GM19238 (cell line): Measurements from ENCODE around the gene CRYGN.

ENCODE experiments used
- DNase-seq: peaks from one replicate; pipeline ENCODE4 v3.0.0; 2011; ENCODE audit warnings: low spot score; ENCODE audit not compliant: insufficient read length

The CRYGN gene

DNA sequence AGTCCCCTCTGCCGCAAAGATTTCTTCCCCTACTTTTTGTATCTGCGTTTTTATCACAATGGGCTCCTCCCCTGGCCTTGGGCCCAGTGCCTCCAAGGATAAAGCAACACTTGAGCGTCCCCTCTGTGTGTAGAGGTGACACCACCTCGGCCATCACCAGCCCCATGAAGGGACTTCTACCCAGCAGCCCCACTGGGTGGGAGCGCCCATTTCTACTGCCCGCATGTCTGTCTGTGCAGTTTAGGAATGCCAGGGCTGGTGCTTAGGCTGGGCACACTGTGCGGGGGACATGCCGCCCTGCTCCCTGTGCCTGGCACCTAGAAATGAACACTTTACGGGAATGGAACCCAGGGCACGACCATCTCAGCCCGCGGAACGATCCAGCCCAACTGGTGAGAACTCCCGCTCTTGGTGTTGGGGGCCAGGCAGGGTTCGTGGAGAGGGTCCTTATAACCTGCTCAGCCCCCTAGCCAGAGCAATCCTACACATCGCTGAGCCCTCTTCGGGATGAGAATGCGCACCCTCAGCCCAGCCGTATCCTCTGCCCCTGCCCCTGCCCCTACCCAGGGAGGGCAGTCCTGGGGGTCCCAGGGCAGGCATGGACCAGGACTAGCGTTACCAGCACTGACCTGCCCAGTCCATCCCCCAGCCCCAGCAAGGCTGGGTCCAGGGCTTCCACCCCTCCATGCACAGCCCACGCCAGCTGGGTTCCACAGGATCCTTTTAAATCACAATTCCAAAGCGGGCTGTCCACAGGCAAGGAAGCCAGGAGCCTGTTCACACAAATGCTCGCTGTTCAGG, 12.8 kb downstream of the CRYGN start:
- no peak for DNase-seq

DNA sequence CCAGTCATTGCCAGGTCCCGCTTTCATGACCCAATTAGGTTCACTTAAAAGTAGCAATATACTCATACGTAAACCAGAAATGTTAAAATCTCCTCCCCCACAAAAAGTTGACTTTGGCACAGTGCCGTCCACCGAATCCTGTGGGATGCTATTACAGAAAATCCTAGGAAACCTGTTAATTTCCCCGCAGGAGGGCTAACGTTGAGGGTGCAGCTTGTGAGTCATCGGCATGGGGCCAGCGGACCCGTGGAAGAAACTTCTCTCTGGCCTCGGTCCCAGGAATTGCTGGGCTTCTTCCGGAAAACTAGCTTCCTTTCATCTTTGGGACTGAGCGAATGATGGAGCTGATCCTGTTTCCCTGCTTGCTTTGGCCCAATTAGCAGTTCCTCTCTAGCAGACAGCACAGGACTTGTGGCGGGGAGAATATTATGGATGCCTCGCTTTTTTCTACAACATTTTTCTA, 13.5 kb downstream of the CRYGN start:
- DNase-seq, result no peak

DNA sequence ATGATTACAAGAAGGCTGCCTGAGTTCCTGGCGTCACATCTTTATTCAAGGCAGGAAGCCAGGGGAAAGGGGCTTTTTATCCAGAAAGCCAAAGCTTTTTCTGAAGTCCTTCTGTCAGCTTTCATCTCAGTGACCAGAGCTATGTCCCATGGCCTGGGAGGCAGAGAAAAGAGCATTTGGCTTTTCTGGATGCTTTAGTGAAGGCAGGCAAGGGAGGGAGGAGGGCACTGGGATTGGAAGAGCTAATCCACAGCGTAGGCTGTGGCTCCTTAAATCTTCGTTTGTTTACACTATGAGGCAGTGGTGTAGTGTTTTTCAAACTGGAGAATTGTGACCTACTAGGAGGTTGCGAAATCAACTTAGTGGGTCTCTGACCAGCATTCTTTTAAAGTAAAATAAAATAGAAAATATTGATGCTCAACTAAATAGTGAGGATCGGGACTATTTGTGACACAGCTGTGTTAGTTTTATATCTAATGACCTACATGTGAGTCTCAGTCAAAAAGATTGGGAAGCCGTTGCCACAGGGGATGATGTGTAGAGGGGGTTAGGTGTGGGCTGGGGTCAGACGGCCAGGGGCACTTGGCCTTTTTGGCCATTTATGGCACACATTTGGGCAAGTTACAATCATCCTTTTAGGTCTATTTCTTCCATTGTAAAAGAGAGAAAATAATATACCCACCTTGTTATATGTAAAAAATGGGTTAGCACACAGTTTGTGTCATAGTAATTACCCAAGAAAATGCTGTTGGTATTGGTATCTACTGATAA, 14.1 kb downstream of the CRYGN start:
- no peak for DNase-seq

DNA sequence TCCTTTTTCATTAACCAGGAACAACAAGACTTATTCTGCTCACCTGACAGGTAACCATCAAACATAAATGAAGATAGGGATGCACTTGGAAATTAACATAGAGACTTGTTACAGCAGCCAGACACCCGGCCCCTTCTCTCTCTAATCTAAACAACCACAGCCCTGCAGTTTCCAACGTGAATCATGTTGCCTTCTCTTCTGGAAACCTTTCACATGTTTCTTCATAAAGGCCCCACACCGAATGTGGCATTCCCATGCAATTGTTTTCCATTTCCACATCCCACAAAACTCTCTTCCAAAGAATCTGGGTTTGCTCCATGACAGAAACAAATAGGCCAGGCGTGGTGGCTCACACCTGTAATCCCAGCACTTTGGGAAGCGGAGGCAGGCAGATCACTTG, 15.1 kb downstream of the CRYGN start:
- DNase-seq, result no peak

DNA sequence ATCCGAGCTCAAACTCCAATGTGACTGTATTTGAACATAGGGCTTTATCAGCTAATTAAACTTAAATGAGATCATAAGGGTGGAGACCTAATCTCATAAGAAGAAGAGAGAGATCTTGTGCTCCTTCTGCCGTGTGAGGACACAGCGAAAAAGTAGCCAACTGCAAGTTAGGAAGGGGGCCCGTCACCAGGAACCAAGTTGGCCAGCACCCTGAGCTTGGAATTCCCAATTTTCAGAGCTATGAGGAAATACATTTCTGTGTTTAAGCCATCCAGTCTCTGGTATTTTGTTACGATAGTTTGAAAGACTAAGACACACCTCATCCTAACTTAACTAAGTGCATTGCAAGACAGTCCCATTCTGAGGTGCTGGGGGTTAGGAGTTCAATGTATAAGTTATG, 16.0 kb downstream of the CRYGN start:
- DNase-seq, result no peak

DNA sequence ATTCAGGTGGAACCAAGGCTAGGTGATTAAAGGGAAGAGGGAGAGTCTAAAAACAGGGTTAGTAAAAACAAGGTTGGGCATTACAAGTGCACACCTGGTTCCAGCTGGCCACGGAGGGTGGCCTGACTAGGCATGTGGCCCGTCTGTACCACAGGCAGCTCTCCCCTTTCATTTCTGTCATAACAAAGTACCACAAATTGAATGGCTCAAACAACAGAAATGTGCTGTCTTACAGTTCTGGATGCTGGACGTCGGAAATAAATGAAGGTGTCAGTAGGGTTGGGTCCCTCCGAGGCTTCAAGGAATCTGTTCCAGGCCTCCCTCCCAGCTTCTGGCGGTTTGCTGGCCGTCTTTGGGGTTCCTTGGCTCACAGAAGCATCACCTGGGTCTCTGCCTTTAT, 16.7 kb downstream of the CRYGN start:
- no peak for DNase-seq

DNA sequence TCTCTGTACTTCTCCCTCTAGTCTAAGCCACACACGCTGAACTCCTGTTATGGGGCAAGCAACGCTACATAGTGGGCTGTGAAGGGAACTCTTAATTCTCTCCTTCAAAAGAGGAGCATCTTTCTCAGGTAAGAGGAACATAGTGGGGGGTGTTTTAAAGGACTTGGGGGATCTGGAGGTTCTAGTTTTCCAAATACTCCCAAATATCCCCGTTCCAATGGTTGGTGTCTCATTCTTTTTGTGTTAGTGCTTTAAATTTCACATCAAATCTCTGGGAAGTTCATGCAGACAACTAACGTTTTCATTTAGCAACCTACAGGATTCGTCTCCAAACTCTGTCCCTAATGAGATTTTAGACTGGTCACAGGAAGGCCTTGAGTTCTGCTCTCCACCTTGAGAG, 17.7 kb downstream of the CRYGN start:
- DNase-seq, result no peak

DNA sequence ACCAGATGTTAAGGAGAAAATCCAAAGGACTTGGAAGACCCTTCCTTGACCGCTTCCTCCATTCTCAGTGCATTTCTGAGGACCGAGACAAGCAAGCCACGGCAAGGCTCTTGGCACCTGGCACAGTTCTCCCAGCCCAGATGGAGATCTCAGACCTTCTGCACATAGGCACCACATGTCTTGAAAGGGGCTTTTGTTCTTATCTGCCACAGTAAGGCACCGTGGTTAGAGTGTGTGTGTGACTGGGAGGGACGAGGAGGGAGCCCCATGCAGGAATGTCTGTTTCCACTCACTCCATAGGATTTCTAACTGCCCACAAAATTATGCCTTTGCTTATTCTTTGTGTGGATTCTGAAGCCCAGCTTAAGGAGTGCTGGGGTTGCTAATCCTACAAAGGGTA, 19.8 kb downstream of the CRYGN start:
- no peak for DNase-seq

DNA sequence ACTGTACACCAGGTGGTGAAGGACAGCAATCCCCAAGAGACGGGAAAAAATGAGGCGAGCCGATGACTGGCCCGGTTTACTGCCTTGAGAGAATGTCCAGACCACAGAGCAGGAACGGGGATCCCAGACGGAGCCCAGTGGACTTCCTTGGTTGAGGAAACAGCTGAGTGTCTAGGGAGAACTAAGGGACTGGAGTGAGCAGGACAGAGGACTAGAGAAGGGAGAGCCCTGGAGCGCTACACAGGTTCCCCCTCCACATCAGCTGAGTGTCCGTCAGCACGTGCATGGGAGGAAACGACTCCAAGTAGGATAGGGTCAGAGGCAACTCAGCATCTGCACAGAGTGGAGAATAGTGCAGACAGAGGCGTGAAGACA, 23.0 kb downstream of the CRYGN start:
- no peak for DNase-seq

DNA sequence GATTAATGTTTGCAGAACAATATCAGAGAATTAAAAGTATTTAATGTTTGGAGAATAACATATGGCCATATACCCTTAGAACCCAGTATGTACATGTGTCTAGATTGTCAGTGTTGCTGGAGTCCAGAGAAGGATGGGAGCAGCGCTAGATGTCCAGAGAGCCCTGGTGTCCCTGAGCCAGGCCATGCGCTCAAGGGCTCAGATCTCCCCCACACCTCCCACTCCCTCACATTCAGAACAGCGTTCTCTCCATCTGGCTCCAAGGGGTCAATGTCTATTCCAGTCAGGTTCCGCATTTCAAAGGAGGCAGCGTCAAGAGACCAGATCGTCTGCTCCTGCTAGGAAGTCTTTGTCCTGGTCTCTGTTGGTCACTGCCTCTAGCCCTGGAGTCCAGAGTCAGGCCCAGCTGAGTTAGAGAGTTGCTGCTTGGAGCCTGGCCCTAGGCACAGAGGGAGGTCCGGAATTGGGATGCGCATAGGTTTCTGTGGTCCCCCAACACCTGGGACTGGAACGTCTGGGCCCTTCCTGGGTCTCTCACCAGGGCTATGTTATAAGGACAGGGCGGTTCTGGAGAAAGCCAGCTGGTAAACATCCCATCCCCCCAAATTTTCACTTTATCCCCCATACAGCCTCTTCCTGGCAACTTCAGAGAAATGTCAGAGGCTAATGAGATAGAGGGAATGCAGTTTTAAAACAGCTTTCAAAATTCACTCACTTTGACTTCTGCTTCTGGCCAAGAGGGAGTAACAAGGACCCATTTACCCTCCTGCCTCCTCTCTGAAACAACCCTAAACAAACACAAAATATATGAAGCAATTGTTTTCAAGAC, 23.6 kb downstream of the CRYGN start:
- no peak for DNase-seq

DNA sequence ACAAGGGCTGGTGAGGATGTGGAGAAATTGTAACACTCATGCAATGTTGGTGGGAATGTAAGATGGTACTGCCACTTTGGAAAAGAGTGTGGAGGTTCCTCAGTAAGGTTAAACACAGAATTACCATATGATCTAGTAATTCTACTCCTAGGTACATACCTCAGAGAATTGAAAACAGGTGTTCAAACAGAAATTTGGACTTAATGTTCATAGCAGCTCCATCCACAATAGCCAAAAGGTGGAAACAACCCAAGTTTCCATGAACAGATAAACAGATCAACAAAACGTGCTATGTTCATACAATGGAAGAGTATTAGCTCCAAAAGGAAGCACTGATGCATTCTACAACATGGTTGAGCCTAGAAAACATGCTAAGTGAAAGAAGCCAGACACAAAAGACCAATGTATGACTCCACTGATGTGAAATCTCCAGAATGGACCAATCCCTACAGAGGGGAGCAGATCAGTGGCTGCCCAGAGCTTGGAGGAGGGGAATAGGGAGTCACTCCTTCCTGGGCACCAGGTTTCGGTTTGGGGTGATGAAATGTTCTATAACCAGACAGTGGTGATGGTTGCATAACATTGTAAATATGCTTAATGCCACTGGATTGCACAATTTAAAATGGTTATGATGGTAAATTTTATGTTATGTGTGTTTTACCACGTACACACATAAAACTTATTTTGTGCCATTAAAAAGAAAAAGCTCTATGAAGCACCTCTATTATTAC, 24.4 kb downstream of the CRYGN start:
- no peak for DNase-seq

DNA sequence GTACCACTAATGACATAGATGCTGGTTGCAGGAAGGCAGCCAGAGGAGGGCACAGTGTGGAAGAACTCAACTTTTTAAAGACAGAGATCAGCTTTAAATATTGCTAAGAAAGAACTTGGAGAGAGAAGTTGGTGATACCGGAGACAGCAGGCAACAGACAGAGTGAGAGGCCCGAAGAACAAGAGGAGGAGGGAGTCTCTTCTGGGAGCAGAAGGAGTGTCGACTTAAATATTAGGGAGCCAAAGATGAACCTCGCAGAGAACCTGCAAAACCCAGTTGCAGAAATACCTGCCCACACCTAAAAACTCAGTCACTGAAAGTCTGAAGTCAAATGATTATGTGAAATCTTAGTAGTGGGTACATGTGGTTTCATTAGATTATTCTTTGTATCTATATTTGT, 26.7 kb downstream of the CRYGN start:
- no peak for DNase-seq

DNA sequence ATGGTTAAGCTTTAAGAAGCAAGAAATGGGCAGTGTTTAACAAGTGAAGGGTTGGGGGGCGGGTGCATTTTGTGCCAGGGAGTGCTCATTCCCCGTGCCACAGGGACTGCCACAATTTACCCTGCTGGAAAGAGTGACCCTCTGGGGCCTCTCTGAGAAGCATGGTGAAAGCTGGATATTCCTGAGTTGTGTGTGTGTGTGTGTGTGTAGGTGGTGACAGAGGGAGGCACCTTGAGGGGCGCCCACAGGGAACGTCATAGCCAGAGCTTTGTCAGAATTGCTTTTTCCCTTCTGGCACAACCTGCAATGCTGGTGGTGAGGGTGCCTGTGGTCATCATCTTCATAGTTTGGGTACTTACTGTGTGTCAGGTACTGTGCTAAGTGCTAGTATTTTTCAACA, 27.6 kb downstream of the CRYGN start:
- DNase-seq, result no peak

DNA sequence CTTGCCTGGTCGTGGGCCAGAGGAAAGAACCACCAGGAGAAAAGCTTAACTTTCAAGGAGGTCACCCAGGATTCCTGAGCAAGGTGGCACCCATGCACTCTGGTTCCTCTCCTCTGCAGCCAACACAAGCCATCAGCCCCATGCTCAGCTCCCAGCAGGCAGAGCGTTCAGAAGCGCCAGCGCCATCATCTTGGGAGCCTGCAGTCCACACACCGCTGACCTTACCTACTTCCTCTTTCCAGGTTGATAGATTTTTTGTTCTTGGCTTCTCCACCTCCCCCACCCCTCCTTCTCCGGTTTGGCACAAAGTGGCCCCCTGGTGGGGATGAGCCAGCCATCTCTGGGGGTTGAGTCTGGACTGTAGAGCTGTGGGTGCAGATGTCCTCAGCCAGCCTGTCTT, 28.4 kb downstream of the CRYGN start:
- no peak for DNase-seq

DNA sequence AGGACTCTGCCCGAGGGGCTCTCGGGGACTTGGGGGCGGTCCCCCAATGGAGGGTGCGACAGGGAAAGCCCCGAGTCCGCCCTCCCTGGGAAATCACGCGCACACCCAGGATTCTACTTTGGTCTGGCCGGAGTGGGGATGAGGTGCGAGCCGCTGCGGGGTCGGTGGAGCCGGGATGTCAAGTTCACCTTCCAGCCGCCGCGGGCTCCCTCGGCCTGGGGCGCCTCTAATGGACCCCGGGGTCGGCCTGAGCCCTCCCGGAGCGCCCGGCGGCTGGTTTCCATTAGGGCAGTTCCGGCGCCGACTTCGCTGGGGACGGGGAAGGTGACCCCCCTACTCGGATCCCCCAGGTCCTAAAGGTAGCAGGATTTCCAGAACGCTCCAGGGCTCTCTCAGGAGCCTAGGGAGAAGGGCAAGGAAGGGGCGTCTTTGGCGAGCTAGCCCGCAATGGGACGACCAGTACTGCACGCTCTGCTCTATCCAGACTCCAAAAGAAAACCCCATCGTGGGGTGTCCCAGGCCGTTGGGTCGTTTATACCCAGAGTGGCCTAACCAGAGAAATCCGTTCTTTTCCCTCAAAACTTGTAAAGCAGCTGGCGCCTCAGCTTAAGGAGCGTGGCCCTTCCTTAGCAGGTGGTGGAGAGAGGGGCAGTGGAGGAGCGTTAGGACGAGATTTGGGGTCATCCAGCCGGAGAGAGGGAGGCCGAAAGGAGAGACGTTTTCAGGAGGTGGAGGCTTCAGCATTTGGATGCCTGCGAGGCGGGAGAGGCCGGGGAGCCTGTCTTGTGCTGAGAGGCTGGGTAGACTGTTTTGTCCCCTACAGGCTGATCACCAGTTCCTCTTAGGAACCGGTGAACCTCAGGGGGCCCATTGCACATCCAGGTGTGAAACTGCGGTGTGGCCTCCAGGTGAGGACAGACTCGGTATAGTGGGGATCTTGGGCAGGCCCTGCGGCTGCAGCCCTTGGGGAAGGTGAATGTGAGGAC, 29.2 kb downstream of the CRYGN start:
- no peak for DNase-seq

DNA sequence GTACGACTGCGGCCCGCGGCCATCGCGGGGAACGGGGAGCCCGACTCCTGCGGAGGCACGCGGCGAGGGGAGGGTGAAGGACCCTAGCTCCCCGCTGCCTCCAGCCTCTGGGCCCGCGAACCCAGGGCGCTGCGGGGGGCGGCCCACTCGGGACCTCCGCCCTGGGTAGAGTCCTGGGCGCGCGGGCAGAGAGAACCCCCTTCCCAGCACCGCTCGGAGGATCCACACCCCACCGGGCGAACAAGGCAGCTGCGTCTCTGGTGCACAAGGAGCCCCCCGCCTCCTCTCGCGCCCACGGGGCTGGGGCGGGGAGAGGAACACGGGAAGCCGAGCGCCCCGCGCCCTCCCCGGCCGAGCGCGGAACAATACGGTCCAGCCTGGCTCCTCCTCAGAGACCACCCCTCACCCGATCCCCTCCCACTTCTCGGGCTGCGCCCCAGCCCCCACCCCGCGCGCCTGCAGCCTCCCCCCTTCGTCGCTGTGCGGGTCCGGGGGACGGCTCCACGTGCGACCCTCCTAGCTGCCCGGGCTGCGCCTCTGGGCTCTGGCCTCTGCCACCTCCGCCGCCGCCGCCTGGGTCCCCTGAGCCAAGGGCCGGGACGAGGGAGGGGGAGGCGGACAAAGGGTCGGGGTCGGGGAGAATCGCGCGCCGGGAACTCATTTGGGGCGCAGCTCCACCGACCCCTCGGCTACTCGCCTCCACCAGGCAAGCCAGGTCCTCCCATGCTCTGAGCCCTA, 30.1 kb downstream of the CRYGN start, which contains the start of gene WDR86:
WDR86 (minus strand) TSS at position 372 of the 738 bp plus-strand sequence. CDS start 449 bp downstream, outside the sequence.
- no peak for DNase-seq

DNA sequence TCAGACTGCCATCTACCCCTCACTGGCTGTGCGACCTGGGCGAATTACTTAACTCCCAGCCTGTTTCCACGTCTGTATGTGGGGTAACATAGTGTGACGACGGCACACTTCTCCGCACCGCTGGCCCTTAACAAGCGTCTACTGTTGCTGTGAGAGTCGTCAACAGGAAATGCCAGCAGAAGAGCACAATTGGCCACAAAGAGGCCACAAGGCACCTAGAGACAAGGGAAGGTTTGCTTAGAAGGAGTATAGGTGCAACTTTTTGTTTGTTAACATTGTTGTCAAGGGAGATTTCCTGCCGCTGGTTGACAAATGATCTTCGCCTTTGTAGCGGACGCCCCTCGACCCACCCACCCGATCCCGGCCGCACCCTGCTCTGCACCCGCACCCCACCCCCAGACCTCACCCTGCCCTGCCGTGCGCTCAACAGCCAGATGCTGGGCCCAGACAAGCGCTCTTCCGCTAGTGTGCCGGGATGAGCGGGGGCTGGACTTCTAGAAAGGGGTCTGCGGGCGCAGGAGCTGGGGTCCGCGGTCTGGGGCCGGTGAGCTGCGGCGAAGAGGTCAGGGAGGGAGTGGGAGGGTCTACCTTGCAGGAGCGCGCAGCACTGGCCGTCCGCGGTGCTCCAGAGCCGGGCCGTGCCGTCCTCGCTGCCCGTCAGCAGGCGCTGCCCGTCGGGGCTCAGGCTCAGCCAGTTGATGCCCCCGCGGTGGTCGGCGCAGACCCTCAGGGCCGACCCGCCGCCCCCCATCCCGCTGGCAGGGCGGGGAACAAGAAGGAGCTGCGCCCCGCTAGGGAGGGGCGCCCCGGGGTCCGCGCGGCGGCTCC, 30.9 kb downstream of the CRYGN start:
- DNase-seq, result no peak

DNA sequence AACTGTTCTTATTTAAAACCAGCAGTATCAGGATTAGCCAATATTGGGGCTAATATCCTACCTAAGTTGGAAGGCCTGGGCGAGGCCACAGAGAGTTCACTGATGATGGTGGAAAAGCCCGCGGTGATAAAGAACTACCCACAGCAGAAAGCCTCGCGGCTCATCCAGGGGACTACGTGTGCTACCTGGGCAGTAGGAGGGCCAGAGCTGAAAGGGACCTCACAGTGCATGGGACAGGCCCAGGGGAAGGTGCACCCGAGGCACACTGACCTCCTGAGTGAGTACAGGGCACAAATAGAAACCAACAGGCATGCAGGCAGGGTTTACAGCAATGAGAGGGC, 31.5 kb downstream of the CRYGN start:
- no peak for DNase-seq
